Stimulated activated CD8-positive, alpha-beta memory T cell treated with anti-CD3 and anti-CD28 coated beads, Interleukin-15, amount 100 ng/mL, for 48 hours (primary cell): ENCODE results near the gene OTOR.
A peak's percentile ranks its signal among the peaks of the same experiment; 100 is the strongest.

Experiments used
- DNase-seq, 2 donors: peaks; one replicate each; pipeline ENCODE4 v3.0.0-alpha.2; 2020; ENCODE audit warnings: low read depth in 2 of 2

Gene OTOR

GRCh38 chr20:16748308-16748900, at the start of gene OTOR:
Gene OTOR, plus strand, starts transcription at chr20:16748358. Its CDS starts 44 bp downstream, at chr20:16748402.
- DNase-seq, result no peak

GRCh38 chr20:16699293-16699692, 48.9 kb upstream of the OTOR start:
- DNase-seq, result no peak

- DNase-seq, result no peak
Observed at GRCh38 chr20:16701296-16701695, 46.9 kb upstream of the OTOR start.

GRCh38 chr20:16703570-16703969, 44.6 kb upstream of the OTOR start:
- DNase-seq, result no peak

GRCh38 chr20:16707674-16708073, 40.5 kb upstream of the OTOR start:
- DNase-seq, result no peak

GRCh38 chr20:16708602-16709001, 39.6 kb upstream of the OTOR start:
- DNase-seq, result no peak

- DNase-seq, result no peak
Observed at GRCh38 chr20:16709017-16709416, 39.1 kb upstream of the OTOR start.

GRCh38 chr20:16710781-16711180, 37.4 kb upstream of the OTOR start:
- DNase-seq, result no peak

GRCh38 chr20:16711661-16712258, 36.4 kb upstream of the OTOR start:
- no peak for DNase-seq

GRCh38 chr20:16712511-16712947, 35.6 kb upstream of the OTOR start:
- no peak for DNase-seq

- no peak for DNase-seq
Observed at GRCh38 chr20:16713066-16713465, 35.1 kb upstream of the OTOR start.

- DNase-seq, result no peak
Observed at GRCh38 chr20:16714242-16714641, 33.9 kb upstream of the OTOR start.

- DNase-seq, result no peak
Observed at GRCh38 chr20:16714751-16715150, 33.4 kb upstream of the OTOR start.

- DNase-seq, result no peak
Observed at GRCh38 chr20:16719421-16719820, 28.7 kb upstream of the OTOR start.

- DNase-seq, result no peak
Observed at GRCh38 chr20:16729080-16729479, 19.1 kb upstream of the OTOR start.

GRCh38 chr20:16729565-16730460, 18.3 kb upstream of the OTOR start, which contains the start of gene SNRPB2:
Gene SNRPB2, plus strand, starts transcription at chr20:16730026. Its CDS starts 1,677 bp downstream, at chr20:16731703.
- peak; percentile 85 to 86 for DNase-seq

- DNase-seq, result no peak
Observed at GRCh38 chr20:16732506-16733152, 15.5 kb upstream of the OTOR start.

GRCh38 chr20:16740365-16741072, 7.6 kb upstream of the OTOR start:
- no peak for DNase-seq

GRCh38 chr20:16744178-16744807, 3.9 kb upstream of the OTOR start:
- DNase-seq, result no peak

GRCh38 chr20:16745204-16745603, 3.0 kb upstream of the OTOR start:
- DNase-seq, result no peak

GRCh38 chr20:16747291-16747811, 807 bp upstream of the OTOR start:
- no peak for DNase-seq
